GM18907 (cell line): ENCODE results near the gene KDM6A.
"Not testable (repeated sequence)": the region's sequence is repeated elsewhere in the genome, so short reads cannot be mapped to it uniquely, and the experiment has no call there.

ENCODE experiments used
- ATAC-seq: cut with Tn5 transposase; IDR thresholded peaks from one replicate; pipeline ENCODE4 v1.9.1; 2021; ENCODE audit warnings: mild to moderate bottlenecking, moderate library complexity; ENCODE audit not compliant: unreplicated experiment

The KDM6A gene

GRCh38 chrX:44884944-44885343, 12.0 kb downstream of the KDM6A start:
- ATAC-seq = no peak

GRCh38 chrX:44889824-44890223, 16.8 kb downstream of the KDM6A start:
- ATAC-seq = no peak

- no peak for ATAC-seq
These were observed 17.3 kb downstream of the KDM6A start for GRCh38 chrX:44890247-44890646.

GRCh38 chrX:44890687-44891086, 17.7 kb downstream of the KDM6A start:
- ATAC-seq = not testable (repeated sequence)

- no peak for ATAC-seq
These were observed 18.7 kb downstream of the KDM6A start for GRCh38 chrX:44891642-44892041.

- ATAC-seq = no peak
These were observed 23.8 kb downstream of the KDM6A start for GRCh38 chrX:44896876-44897186.

- no peak for ATAC-seq
These were observed 24.6 kb downstream of the KDM6A start for GRCh38 chrX:44897539-44897938.

GRCh38 chrX:44898411-44899221, 25.6 kb downstream of the KDM6A start:
- ATAC-seq = peak; percentile 36

- ATAC-seq = no peak
These were observed 27.0 kb downstream of the KDM6A start for GRCh38 chrX:44899946-44900345.

- no peak for ATAC-seq
These were observed 30.1 kb downstream of the KDM6A start for GRCh38 chrX:44903107-44903506.

GRCh38 chrX:44903830-44904530, 31.0 kb downstream of the KDM6A start:
- no peak for ATAC-seq

- no peak for ATAC-seq
These were observed 31.6 kb downstream of the KDM6A start for GRCh38 chrX:44904542-44905115.

GRCh38 chrX:44906041-44906440, 33.1 kb downstream of the KDM6A start:
- ATAC-seq = peak; percentile 59

GRCh38 chrX:44906542-44906941, 33.6 kb downstream of the KDM6A start:
- ATAC-seq = peak; percentile 23

- no peak for ATAC-seq
These were observed 35.2 kb downstream of the KDM6A start for GRCh38 chrX:44908153-44908552.

- no peak for ATAC-seq
These were observed 35.8 kb downstream of the KDM6A start for GRCh38 chrX:44908827-44909226.

- ATAC-seq = not testable (repeated sequence)
These were observed 37.5 kb downstream of the KDM6A start for GRCh38 chrX:44910508-44910907.

- not testable (repeated sequence) for ATAC-seq
These were observed 38.1 kb downstream of the KDM6A start for GRCh38 chrX:44911074-44911600.

GRCh38 chrX:44913656-44914531, 40.9 kb downstream of the KDM6A start:
- ATAC-seq = peak; percentile 67

- peak; percentile 95 for ATAC-seq
These were observed 41.7 kb downstream of the KDM6A start for GRCh38 chrX:44914532-44915198.
